GM12878 (cell line): ENCODE data around the gene RAPGEF1. TPM values are rescaled to one million over a fixed set of nuclear protein-coding genes. Genes with fewer than 3 reads are reported as not detected.
A peak's percentile ranks its signal among the peaks of the same experiment; 100 is the strongest.

Experiments
- ATAC-seq: fragments of 200-7000 bp; cut with Tn5 transposase; 3 replicates; pipeline ENCODE4 v1.9.1; 2020; ENCODE audit warnings: mild to moderate bottlenecking, moderate library complexity
- BruUV-seq: library from RNA; stranded (reverse); fragments of 400-500 nt; replicated peaks from 2 replicates; lab custom pipeline; 2021; lab: Mats Ljungman, UMichigan
- CTCF ChIA-PET: fragments of 300-600 bp; sonication (Branson Sonifier 250); formaldehyde crosslinking; extraction: SDS; loops from one replicate; lab custom pipeline; 2021; ENCODE audit warnings: inconsistent platforms; lab: Yijun Ruan, JAX
- POLR2A ChIA-PET: fragments of 350-600 bp; formaldehyde crosslinking; extraction: SDS; loops from one replicate; lab custom pipeline; 2021; ENCODE audit warnings: inconsistent platforms; lab: Charles Lee
- RAD21 ChIA-PET: fragments of 300-600 bp; sonication (Branson Sonifier 250); formaldehyde crosslinking; loops from one replicate; lab custom pipeline; 2023; ENCODE audit warnings: antibody characterized with exemption; ENCODE audit not compliant: unreplicated experiment; lab: Charles Lee
- SMC1A ChIA-PET: fragments of 300-600 bp; sonication (Branson Sonifier 250); formaldehyde crosslinking; loops from one replicate; lab custom pipeline; 2023; ENCODE audit not compliant: unreplicated experiment, uncharacterized antibody; lab: Charles Lee
- DNase-seq: peaks from one replicate; pipeline ENCODE4 v3.0.0-alpha.2; 2011; ENCODE audit warnings: low read depth, low spot score
- FAIRE-seq: peaks from 3 replicates; lab custom pipeline; 2011; peaks lifted over from hg19 to GRCh38; lab: Jason Lieb, UNC
- H2AFZ ChIP-seq: 2 replicates; pipeline ENCODE4 v1.6.0; 2011; ENCODE audit warnings: low read depth, low read length, control low read depth; ENCODE audit not compliant: control insufficient read depth
- H3K27ac ChIP-seq: 2 replicates; pipeline ENCODE4 v1.5.1; 2011; ENCODE audit warnings: control low read depth; ENCODE audit not compliant: control insufficient read depth, insufficient read depth
- H3K27me3 ChIP-seq, 2 experiments: replicated peaks in 1 of 2; 2 replicates each; pipeline versions ENCODE4 v1.6.0 to v1.6.1; 2011; ENCODE audit warnings: low read length in 1 of 2; ENCODE audit not compliant: control insufficient read depth in 2 of 2, insufficient read depth in 2 of 2
- H3K36me3 ChIP-seq, 2 experiments: 2 replicates each; pipeline ENCODE4 v1.5.1; 2011; ENCODE audit warnings: low read length in 1 of 2; ENCODE audit not compliant: control insufficient read depth in 2 of 2, insufficient read depth in 2 of 2
- H3K4me1 ChIP-seq: 2 replicates; pipeline ENCODE4 v1.6.1; 2011; ENCODE audit warnings: mild to moderate bottlenecking, low read length, moderate library complexity, mixed read lengths; ENCODE audit not compliant: control insufficient read depth, insufficient read depth
- H3K4me2 ChIP-seq: 2 replicates; pipeline ENCODE4 v1.6.0; 2011; ENCODE audit warnings: control low read depth; ENCODE audit not compliant: control insufficient read depth, insufficient read depth
- H3K4me3 ChIP-seq: fragments of 200-600 bp; sonication (generic); 2 replicates; pipeline ENCODE4 v1.5.1; 2016
- H3K79me2 ChIP-seq: 2 replicates; pipeline ENCODE4 v1.6.0; 2011; ENCODE audit warnings: low read length; ENCODE audit not compliant: control insufficient read depth, insufficient read depth
- H3K9ac ChIP-seq: 2 replicates; pipeline ENCODE4 v1.8.0; 2011; ENCODE audit warnings: low read length, control low read depth, mixed read lengths; ENCODE audit not compliant: control insufficient read depth, insufficient read depth
- H3K9me3 ChIP-seq: replicated peaks from 3 replicates; pipeline ENCODE4 v1.5.1; 2011; ENCODE audit warnings: mild to moderate bottlenecking, low read length; ENCODE audit not compliant: control insufficient read depth, insufficient read depth
- H4K20me1 ChIP-seq: 2 replicates; pipeline ENCODE4 v1.6.0; 2011; ENCODE audit not compliant: control insufficient read depth, insufficient read depth
- ATF2 ChIP-seq: IDR thresholded peaks from 2 replicates; pipeline ENCODE4 v1.6.1; 2012; ENCODE audit warnings: low read length, inconsistent platforms
- BACH1 ChIP-seq: fragments of 450-650 bp; IDR thresholded peaks from 2 replicates; pipeline ENCODE4 v1.6.1; 2017; ENCODE audit warnings: mild to moderate bottlenecking, borderline replicate concordance
- BRCA1 ChIP-seq: IDR thresholded peaks from 2 replicates; pipeline ENCODE4 v1.6.1; 2011; ENCODE audit warnings: low read depth, low read length, improper control_type of control experiment
- EED ChIP-seq: sonication (generic); IDR thresholded peaks from 2 replicates; pipeline ENCODE4 v1.6.1; 2016; ENCODE audit warnings: antibody characterized with exemption, low read depth
- JUNB ChIP-seq: IDR thresholded peaks from 2 replicates; pipeline ENCODE4 v1.6.1; 2016; ENCODE audit warnings: antibody characterized with exemption, mild to moderate bottlenecking
- KDM1A ChIP-seq: fragments of 200-600 bp; sonication (generic); IDR thresholded peaks from 2 replicates; pipeline ENCODE4 v1.6.1; 2016; ENCODE audit warnings: borderline replicate concordance
- LARP7 ChIP-seq: fragments of 450-650 bp; IDR thresholded peaks from 2 replicates; pipeline ENCODE4 v1.6.1; 2017; ENCODE audit warnings: mild to moderate bottlenecking
- MEF2A ChIP-seq: IDR thresholded peaks from 2 replicates; pipeline ENCODE4 v1.6.1; 2011; ENCODE audit warnings: low read depth, mild to moderate bottlenecking, low read length, moderate library complexity; ENCODE audit not compliant: insufficient read depth
- MYC ChIP-seq: IDR thresholded peaks from 2 replicates; pipeline ENCODE4 v1.6.1; 2011; ENCODE audit warnings: mild to moderate bottlenecking, low read length, moderate library complexity, inconsistent platforms; ENCODE audit not compliant: insufficient read depth, insufficient replicate concordance, insufficient read length, severe bottlenecking
- POLR2A ChIP-seq: IDR thresholded peaks from 2 replicates; pipeline ENCODE4 v1.6.1; 2011; ENCODE audit warnings: low read depth, mild to moderate bottlenecking, low read length
- POLR2AphosphoS5 ChIP-seq: IDR thresholded peaks from 2 replicates; pipeline ENCODE4 v1.6.1; 2011; ENCODE audit warnings: mild to moderate bottlenecking, low read length, inconsistent platforms
- SPI1 ChIP-seq: IDR thresholded peaks from 2 replicates; pipeline ENCODE4 v1.6.1; 2011; ENCODE audit warnings: low read depth, mild to moderate bottlenecking, low read length, moderate library complexity, borderline replicate concordance; ENCODE audit not compliant: insufficient read depth
- SREBF2 ChIP-seq: IDR thresholded peaks from 2 replicates; pipeline ENCODE4 v1.6.1; 2012; ENCODE audit warnings: mild to moderate bottlenecking, low read length
- TCF12 ChIP-seq: IDR thresholded peaks from 2 replicates; pipeline ENCODE4 v1.6.1; 2011; ENCODE audit warnings: low read depth, mild to moderate bottlenecking, low read length
- YY1 ChIP-seq: IDR thresholded peaks from 2 replicates; pipeline ENCODE4 v1.6.1; 2011; ENCODE audit warnings: low read depth, mild to moderate bottlenecking, low read length
- ZNF217 ChIP-seq: fragments of 450-650 bp; IDR thresholded peaks from 2 replicates; pipeline ENCODE4 v1.6.1; 2017; ENCODE audit warnings: antibody characterized with exemption, mild to moderate bottlenecking
- ZNF687 ChIP-seq: fragments of 450-650 bp; IDR thresholded peaks from 2 replicates; pipeline ENCODE4 v1.6.1; 2017; ENCODE audit warnings: mild to moderate bottlenecking, moderate library complexity
- WGBS: methylation state at CpG from one replicate; pipeline ENCODE4 v1.1.6; 2016; ENCODE audit warnings: low lambda C conversion rate; ENCODE audit not compliant: insufficient replicate concordance, insufficient coverage; ENCODE audit errors: missing lambda C conversion rate; 5-methylcytosine and 5-hydroxymethylcytosine counted together
- in situ Hi-C: fragments of 300-500 bp; cut with MboI; formaldehyde crosslinking; loops from 9 replicates; pipeline ENCODE4 v1.14.3; 2018; ENCODE audit warnings: mixed read lengths
- intact Hi-C: fragments of 100-400 bp; cut with micrococcal nuclease; formaldehyde crosslinking; loops from one replicate; pipeline ENCODE4 v1.14.2; 2022; ENCODE audit not compliant: unreplicated experiment
- polyA plus RNA-seq, 11 experiments: library from polyadenylated mRNA; depleted of rRNA in 4 of 11; unstranded in 6 of 11; stranded (reverse) in 5 of 11; fragments of >200 nt; fragmentation: Nextera tagmentation in 4 of 11; fragmentation: Illumina TruSeq in 1 of 11; extraction: Ambion mirVana in 4 of 11; extraction: Trizol in 1 of 11; gene quantifications; 1 replicate in 1 of 11; 2 replicates in 10 of 11; pipeline versions ENCODE4 v1.2.1 to v1.2.3, GENCODE V29; 2011 to 2016; ENCODE audit warnings: inconsistent platforms in 2 of 11, missing spikeins in 2 of 11, low read depth in 1 of 11
- total RNA-seq, 4 experiments: library from RNA; depleted of rRNA in 3 of 4; stranded (reverse); fragments of >200 nt in 3 of 4; fragmentation: Illumina TruSeq in 1 of 4; extraction: Trizol in 1 of 4; gene quantifications; 2 replicates each; pipeline versions ENCODE4 v1.2.1 to v1.2.3, GENCODE V29; 2013 to 2021
- TF ChIP-seq, protein P1 (sequence below): fragments of 450-650 bp; IDR thresholded peaks from 2 replicates; pipeline ENCODE4 v1.6.1; 2017; ENCODE audit warnings: low read depth, mild to moderate bottlenecking, moderate library complexity

RAPGEF1 gene
- total and polyA plus RNA-seq, 10 of the 15 experiments (the other 5 are each of a cell fraction or from before 2014, with no cell fraction given), result 0.42 to 113 (median 45.9) TPM

DNA sequence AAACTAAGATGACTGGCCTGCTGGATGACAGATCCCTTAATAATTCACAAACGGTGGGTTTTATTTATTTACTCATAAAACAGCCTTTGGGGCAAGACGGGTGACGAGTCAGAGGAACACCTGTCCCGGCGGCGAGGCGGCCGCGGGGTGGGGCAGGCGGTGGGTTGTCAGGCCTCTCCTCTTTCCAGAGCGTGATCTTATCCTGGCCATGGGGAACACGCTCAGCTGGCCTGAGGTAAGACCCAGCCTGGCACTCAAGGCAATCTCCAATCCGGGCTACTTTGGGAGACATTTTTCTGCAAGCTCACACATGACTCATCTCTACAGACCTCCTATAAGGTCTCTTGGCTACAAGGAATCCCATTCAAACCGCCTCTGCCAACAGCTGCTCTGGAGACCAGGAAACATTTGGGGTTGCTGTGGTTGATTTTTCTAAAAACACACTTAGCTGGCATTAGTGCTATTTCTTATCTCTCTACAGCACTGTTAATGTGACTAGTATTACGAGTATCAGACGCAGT, 6.3 kb downstream of the RAPGEF1 start:
- H3K79me2 ChIP-seq, result peaks cover 96% of the 10 kb centered on the region
- RAD21 ChIA-PET, result interaction anchor here (1.0 to 17.7 kb wide), 10 partner anchors 9 to 112 kb away, joined by 3 to 408 read pairs (median 23); no protein-coding TSS in a partner anchor
- FAIRE-seq, result no peak
- POLR2A ChIA-PET, result interaction anchor here (0.5 to 17.4 kb wide), 10 partner anchors 8 to 322 kb away, joined by 3 to 291 read pairs (median 6); no protein-coding TSS in a partner anchor
- in situ Hi-C loops, result no loop called here
- no peaks in the 10 kb centered on the region; a peak in 1 of 4 replicates for H3K36me3 ChIP-seq
- H3K9me3 ChIP-seq, result no peaks in the 10 kb centered on the region
- no peaks in the 10 kb centered on the region for H4K20me1 ChIP-seq
- peak overlapping the region; percentile 80 for H3K4me2 ChIP-seq
- peak; percentile 2 for ATAC-seq
- H3K9ac ChIP-seq, result peak overlapping the region; percentile 69
- intact Hi-C loops, result loop anchor here (10.0 kb wide), 1 partner anchor 339 kb away; the partner anchor contains the start of gene PRRC2B
- peak overlapping the region; percentile 70 for H3K4me3 ChIP-seq
- TSS peak; percentile 81 for BruUV-seq
- WGBS, result under 1% methylated on average over 16 of the region's 16 CpGs
- peaks cover 75% of the 10 kb centered on the region for H3K4me1 ChIP-seq
- H3K27ac ChIP-seq, result peak overlapping the region; percentile 99
- CTCF ChIA-PET, result interaction anchor here (2.2 to 17.1 kb wide), 5 partner anchors 24 to 111 kb away, joined by 9 to 197 read pairs (median 12); no protein-coding TSS in a partner anchor
- DNase-seq, result no peak
- no peak overlapping the region for H2AFZ ChIP-seq
- SMC1A ChIA-PET, result interaction anchor here (1.2 to 21.2 kb wide), 10 partner anchors 9 to 142 kb away, joined by 3 to 535 read pairs (median 22); no protein-coding TSS in a partner anchor
- no peaks in the 10 kb centered on the region for H3K27me3 ChIP-seq
- TF ChIP-seq POLR2A (peak; percentile 42), LARP7 (no peak), MYC (no peak), ATF2 (no peak), KDM1A (no peak), TCF12 (0 out of 2 replicates have a peak, but pooled peaks have one; percentile 29), YY1 (0 out of 2 replicates have a peak, but pooled peaks have one; percentile 16), POLR2AphosphoS5 (peak; percentile 43; the same call in 1 of the 2 replicates), MEF2A (no peak), EED (0 out of 2 replicates have a peak, but pooled peaks have one; percentile 2), JUNB (no peak), BACH1 (peak; percentile 34; the same call in 1 of the 2 replicates), ZNF217 (no peak), BRCA1 (no peak), SPI1 (no peak), ZNF687 (no peak), SREBF2 (no peak)
- TF ChIP-seq, protein P1, sequence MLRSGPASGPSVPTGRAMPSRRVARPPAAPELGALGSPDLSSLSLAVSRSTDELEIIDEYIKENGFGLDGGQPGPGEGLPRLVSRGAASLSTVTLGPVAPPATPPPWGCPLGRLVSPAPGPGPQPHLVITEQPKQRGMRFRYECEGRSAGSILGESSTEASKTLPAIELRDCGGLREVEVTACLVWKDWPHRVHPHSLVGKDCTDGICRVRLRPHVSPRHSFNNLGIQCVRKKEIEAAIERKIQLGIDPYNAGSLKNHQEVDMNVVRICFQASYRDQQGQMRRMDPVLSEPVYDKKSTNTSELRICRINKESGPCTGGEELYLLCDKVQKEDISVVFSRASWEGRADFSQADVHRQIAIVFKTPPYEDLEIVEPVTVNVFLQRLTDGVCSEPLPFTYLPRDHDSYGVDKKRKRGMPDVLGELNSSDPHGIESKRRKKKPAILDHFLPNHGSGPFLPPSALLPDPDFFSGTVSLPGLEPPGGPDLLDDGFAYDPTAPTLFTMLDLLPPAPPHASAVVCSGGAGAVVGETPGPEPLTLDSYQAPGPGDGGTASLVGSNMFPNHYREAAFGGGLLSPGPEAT, result peak; percentile 6; the same call in 1 of the 2 replicates
